WTC11 (cell line): ENCODE data around the gene EFCAB13. TPM values are rescaled to one million over a fixed set of nuclear protein-coding genes. Genes with fewer than 3 reads are reported as not detected.

Source experiments
- ATAC-seq: fragments of 200-7000 bp; cut with Tn5 transposase; 2 replicates; pipeline ENCODE4 v1.10.0; 2021; ENCODE audit warnings: mild to moderate bottlenecking, moderate library complexity
- CTCF ChIA-PET: fragments of 300-600 bp; sonication (Branson Sonifier 250); formaldehyde crosslinking; loops from one replicate; lab custom pipeline; 2021; ENCODE audit warnings: antibody characterized with exemption; lab: Charles Lee
- POLR2A ChIA-PET: fragments of 350-600 bp; sonication (Branson Sonifier 250); formaldehyde crosslinking; loops from one replicate; lab custom pipeline; 2021; ENCODE audit warnings: antibody characterized with exemption; lab: Charles Lee
- DNase-seq: peaks from one replicate; pipeline ENCODE4 v3.0.0; 2021; ENCODE audit warnings: low spot score
- H3K27ac Mint-ChIP-seq: 2 replicates; pipeline ENCODE4 v1.8.0; 2021; ENCODE audit warnings: mixed read lengths
- H3K27me3 Mint-ChIP-seq: 2 replicates; pipeline ENCODE4 v1.8.0; 2021; ENCODE audit warnings: low read depth, mild to moderate bottlenecking, moderate library complexity, mixed read lengths
- H3K36me3 Mint-ChIP-seq: 2 replicates; pipeline ENCODE4 v1.8.0; 2021; ENCODE audit warnings: mixed read lengths
- H3K4me1 Mint-ChIP-seq: 2 replicates; pipeline ENCODE4 v1.8.0; 2022; ENCODE audit warnings: mixed read lengths
- H3K4me3 Mint-ChIP-seq: 2 replicates; pipeline ENCODE4 v1.8.0; 2021; ENCODE audit warnings: mild to moderate bottlenecking, moderate library complexity, mixed read lengths
- H3K9me3 Mint-ChIP-seq: 2 replicates; pipeline ENCODE4 v1.8.0; 2021; ENCODE audit warnings: mixed read lengths
- ATF1 ChIP-seq: sonication (generic); formaldehyde crosslinking; IDR thresholded peaks from 2 replicates; pipeline ENCODE4 v1.8.1; 2023; ENCODE audit warnings: mild to moderate bottlenecking, moderate library complexity, missing genetic modification reagents
- CREB1 ChIP-seq: sonication (generic); formaldehyde crosslinking; IDR thresholded peaks from 2 replicates; pipeline ENCODE4 v1.8.0; 2023; ENCODE audit warnings: mild to moderate bottlenecking, missing genetic modification reagents
- E2F5 ChIP-seq: sonication (generic); formaldehyde crosslinking; IDR thresholded peaks from 2 replicates; pipeline ENCODE4 v1.8.1; 2022; ENCODE audit warnings: mild to moderate bottlenecking, moderate library complexity, missing genetic modification reagents
- ELF4 ChIP-seq: sonication (generic); formaldehyde crosslinking; IDR thresholded peaks from 2 replicates; pipeline ENCODE4 v1.8.1; 2022; ENCODE audit warnings: low read depth, mild to moderate bottlenecking, moderate library complexity, missing genetic modification reagents
- EMX1 ChIP-seq: fragments of 250-450 bp; sonication (Bioruptor Pico); IDR thresholded peaks from 2 replicates; pipeline ENCODE4 v1.8.0; 2021; ENCODE audit warnings: mild to moderate bottlenecking
- ETV6 ChIP-seq: sonication (generic); formaldehyde crosslinking; IDR thresholded peaks from 2 replicates; pipeline ENCODE4 v1.8.1; 2022; ENCODE audit warnings: mild to moderate bottlenecking, missing genetic modification reagents
- FOXK1 ChIP-seq: sonication (generic); formaldehyde crosslinking; IDR thresholded peaks from 2 replicates; pipeline ENCODE4 v1.8.0; 2022; ENCODE audit warnings: mild to moderate bottlenecking, moderate library complexity, missing genetic modification reagents
- JAZF1 ChIP-seq: fragments of 250-450 bp; sonication (Bioruptor Pico); IDR thresholded peaks from 2 replicates; pipeline ENCODE4 v1.9.0; 2021; ENCODE audit warnings: moderate library complexity, mild to moderate bottlenecking, inconsistent platforms
- MAX ChIP-seq: sonication (generic); formaldehyde crosslinking; IDR thresholded peaks from 2 replicates; pipeline ENCODE4 v1.8.0; 2022; ENCODE audit warnings: mild to moderate bottlenecking, missing genetic modification reagents
- NFATC4 ChIP-seq: fragments of 250-450 bp; sonication (Bioruptor Pico); IDR thresholded peaks from 2 replicates; pipeline ENCODE4 v1.9.0; 2021; ENCODE audit warnings: mild to moderate bottlenecking
- NFE2L1 ChIP-seq: sonication (generic); formaldehyde crosslinking; IDR thresholded peaks from 2 replicates; pipeline ENCODE4 v1.8.1; 2023; ENCODE audit warnings: missing genetic modification reagents
- NFYB ChIP-seq: sonication (generic); formaldehyde crosslinking; conservative IDR thresholded peaks from 2 replicates; pipeline ENCODE4 v1.8.0; 2022; ENCODE audit warnings: low read depth, missing genetic modification reagents
- PREB ChIP-seq: sonication (generic); formaldehyde crosslinking; IDR thresholded peaks from 2 replicates; pipeline ENCODE4 v1.8.1; 2022; ENCODE audit warnings: mild to moderate bottlenecking, missing genetic modification reagents, moderate library complexity, borderline replicate concordance
- PRRX2 ChIP-seq: fragments of 250-450 bp; sonication (Bioruptor Pico); IDR thresholded peaks from 2 replicates; pipeline ENCODE4 v1.8.0; 2021; ENCODE audit warnings: mild to moderate bottlenecking
- RORB ChIP-seq: fragments of 250-450 bp; sonication (Bioruptor Pico); IDR thresholded peaks from 2 replicates; pipeline ENCODE4 v1.9.0; 2021; ENCODE audit warnings: mild to moderate bottlenecking
- SMAD3 ChIP-seq: sonication (generic); formaldehyde crosslinking; IDR thresholded peaks from 2 replicates; pipeline ENCODE4 v1.8.0; 2022; ENCODE audit warnings: missing genetic modification reagents, mild to moderate bottlenecking, borderline replicate concordance
- STAT6 ChIP-seq: sonication (generic); formaldehyde crosslinking; conservative IDR thresholded peaks from 2 replicates; pipeline ENCODE4 v1.8.1; 2023; ENCODE audit warnings: mild to moderate bottlenecking, low read depth, missing genetic modification reagents, moderate library complexity
- TEAD1 ChIP-seq: sonication (generic); formaldehyde crosslinking; IDR thresholded peaks from 2 replicates; pipeline ENCODE4 v1.8.0; 2022; ENCODE audit warnings: mild to moderate bottlenecking, missing genetic modification reagents
- ZNF121 ChIP-seq: sonication (generic); formaldehyde crosslinking; IDR thresholded peaks from 2 replicates; pipeline ENCODE4 v1.8.0; 2023; ENCODE audit warnings: missing genetic modification reagents
- ZNF232 ChIP-seq: sonication (generic); formaldehyde crosslinking; IDR thresholded peaks from 2 replicates; pipeline ENCODE4 v1.8.0; 2022; ENCODE audit warnings: mild to moderate bottlenecking, missing genetic modification reagents
- ZNF263 ChIP-seq: sonication (generic); formaldehyde crosslinking; IDR thresholded peaks from 2 replicates; pipeline ENCODE4 v1.8.1; 2022; ENCODE audit warnings: low read depth, mild to moderate bottlenecking, moderate library complexity, missing genetic modification reagents
- ZNF423 ChIP-seq: fragments of 250-450 bp; sonication (Bioruptor Pico); IDR thresholded peaks from 2 replicates; pipeline ENCODE4 v2.1.2; 2022; ENCODE audit warnings: mild to moderate bottlenecking, moderate library complexity
- total RNA-seq: library from RNA; stranded (reverse); gene quantifications from 3 replicates; pipeline ENCODE4 v1.2.3, GENCODE V29; 2021
- TF ChIP-seq, protein P1 (sequence below): sonication (generic); formaldehyde crosslinking; IDR thresholded peaks from 2 replicates; pipeline ENCODE4 v1.8.0; 2023; ENCODE audit warnings: mild to moderate bottlenecking, missing genetic modification reagents
- TF ChIP-seq, protein P2 (sequence below): fragments of 250-450 bp; sonication (Bioruptor Pico); conservative IDR thresholded peaks from 2 replicates; pipeline ENCODE4 v1.9.0; 2021; ENCODE audit warnings: mild to moderate bottlenecking
- TF ChIP-seq, protein P3 (sequence below): sonication (generic); formaldehyde crosslinking; conservative IDR thresholded peaks from 2 replicates; pipeline ENCODE4 v1.8.1; 2022; ENCODE audit warnings: mild to moderate bottlenecking, missing genetic modification reagents

Gene EFCAB13
- total RNA-seq, 1 experiment from 2014 or later = 3.5 TPM

DNA sequence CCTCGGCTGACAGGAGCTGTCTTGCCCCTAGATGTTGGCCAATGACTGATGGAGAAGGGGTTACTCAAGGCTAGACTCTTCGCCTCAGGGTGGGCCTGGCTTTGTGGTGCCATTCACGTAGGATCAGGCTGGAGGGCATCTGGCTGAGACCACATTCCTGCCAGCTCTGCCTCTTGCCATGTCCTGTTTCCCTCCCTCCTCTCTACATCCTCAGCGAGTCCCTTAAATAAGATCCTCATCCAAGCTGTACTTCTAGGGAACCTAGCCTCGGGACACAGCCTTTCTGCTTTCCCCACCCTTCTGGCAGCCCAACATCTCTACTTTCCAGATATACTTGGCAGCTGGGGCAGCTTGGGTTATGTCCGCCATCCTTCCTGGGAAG, 27.9 kb upstream of the EFCAB13 start:
- ChIA-PET CTCF (interaction anchor here (1.6 kb wide), 1 partner anchor 15 kb away, joined by 3 read pairs; no protein-coding TSS in a partner anchor), POLR2A (no interaction called here)
- no peak overlapping the region for H3K27ac Mint-ChIP-seq
- H3K9me3 Mint-ChIP-seq = no peaks in the 10 kb centered on the region
- H3K27me3 Mint-ChIP-seq = peaks cover 9% of the 10 kb centered on the region
- no peak overlapping the region for H3K4me3 Mint-ChIP-seq
- ATAC-seq = no peak
- no peaks in the 10 kb centered on the region for H3K36me3 Mint-ChIP-seq
- peaks cover 8% of the 10 kb centered on the region for H3K4me1 Mint-ChIP-seq
- no peak for TF ChIP-seq PRRX2 (CRISPR knock-in tag)
- no peak for TF ChIP-seq FOXK1 (CRISPR knock-in tag)
- TF ChIP-seq E2F5 = no peak
- TF ChIP-seq NFATC4 (CRISPR knock-in tag) = no peak
- TF ChIP-seq, protein P1, sequence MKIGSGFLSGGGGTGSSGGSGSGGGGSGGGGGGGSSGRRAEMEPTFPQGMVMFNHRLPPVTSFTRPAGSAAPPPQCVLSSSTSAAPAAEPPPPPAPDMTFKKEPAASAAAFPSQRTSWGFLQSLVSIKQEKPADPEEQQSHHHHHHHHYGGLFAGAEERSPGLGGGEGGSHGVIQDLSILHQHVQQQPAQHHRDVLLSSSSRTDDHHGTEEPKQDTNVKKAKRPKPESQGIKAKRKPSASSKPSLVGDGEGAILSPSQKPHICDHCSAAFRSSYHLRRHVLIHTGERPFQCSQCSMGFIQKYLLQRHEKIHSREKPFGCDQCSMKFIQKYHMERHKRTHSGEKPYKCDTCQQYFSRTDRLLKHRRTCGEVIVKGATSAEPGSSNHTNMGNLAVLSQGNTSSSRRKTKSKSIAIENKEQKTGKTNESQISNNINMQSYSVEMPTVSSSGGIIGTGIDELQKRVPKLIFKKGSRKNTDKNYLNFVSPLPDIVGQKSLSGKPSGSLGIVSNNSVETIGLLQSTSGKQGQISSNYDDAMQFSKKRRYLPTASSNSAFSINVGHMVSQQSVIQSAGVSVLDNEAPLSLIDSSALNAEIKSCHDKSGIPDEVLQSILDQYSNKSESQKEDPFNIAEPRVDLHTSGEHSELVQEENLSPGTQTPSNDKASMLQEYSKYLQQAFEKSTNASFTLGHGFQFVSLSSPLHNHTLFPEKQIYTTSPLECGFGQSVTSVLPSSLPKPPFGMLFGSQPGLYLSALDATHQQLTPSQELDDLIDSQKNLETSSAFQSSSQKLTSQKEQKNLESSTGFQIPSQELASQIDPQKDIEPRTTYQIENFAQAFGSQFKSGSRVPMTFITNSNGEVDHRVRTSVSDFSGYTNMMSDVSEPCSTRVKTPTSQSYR (CRISPR knock-in tag) = no peak
- no peak for TF ChIP-seq ZNF232
- TF ChIP-seq, protein P2, sequence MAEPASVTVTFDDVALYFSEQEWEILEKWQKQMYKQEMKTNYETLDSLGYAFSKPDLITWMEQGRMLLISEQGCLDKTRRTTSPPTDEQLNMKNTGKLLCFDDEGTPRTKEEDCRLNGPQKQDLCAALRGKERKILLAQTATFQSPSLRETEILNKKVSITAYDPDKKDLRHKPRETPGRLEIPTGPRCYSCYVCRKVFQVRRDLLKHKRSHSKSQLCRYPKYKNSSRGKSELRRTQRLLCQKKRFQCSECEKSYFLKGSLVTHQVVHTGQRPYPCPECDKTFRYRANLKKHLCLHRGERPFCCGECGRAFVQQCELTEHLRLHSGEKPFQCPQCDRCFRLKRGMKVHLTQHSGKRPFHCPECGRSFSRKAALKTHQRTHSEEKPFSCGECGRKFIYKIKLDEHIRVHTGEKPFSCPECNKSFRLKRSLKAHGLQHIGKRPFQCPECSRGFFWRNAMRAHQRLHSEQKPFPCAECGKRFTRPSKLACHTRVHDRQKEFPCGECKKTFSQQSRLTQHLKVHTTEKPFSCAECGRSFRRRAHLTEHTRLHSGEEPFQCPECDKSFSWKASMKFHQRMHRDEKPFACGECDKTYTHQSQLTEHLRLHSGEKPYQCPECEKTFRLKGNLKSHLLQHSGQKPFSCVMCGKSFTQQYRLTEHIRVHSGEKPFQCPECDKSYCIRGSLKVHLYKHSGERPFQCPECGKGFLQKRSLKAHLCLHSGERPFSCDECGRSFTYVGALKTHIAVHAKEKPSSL = no peak
- TF ChIP-seq NFE2L1 (CRISPR knock-in tag) = no peak
- TF ChIP-seq MAX (CRISPR knock-in tag) = no peak
- no peak for TF ChIP-seq SMAD3 (CRISPR knock-in tag)
- TF ChIP-seq ZNF263 = no peak
- TF ChIP-seq RORB (CRISPR knock-in tag) = no peak
- no peak for TF ChIP-seq ELF4 (CRISPR knock-in tag)
- TF ChIP-seq PREB (CRISPR knock-in tag) = no peak
- TF ChIP-seq, protein P3, sequence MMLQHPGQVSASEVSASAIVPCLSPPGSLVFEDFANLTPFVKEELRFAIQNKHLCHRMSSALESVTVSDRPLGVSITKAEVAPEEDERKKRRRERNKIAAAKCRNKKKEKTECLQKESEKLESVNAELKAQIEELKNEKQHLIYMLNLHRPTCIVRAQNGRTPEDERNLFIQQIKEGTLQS (CRISPR knock-in tag) = no peak
- no peak for DNase-seq

GRCh38 chr17:47297661-47298400, 25.9 kb upstream of the EFCAB13 start:
- no peaks in the 10 kb centered on the region for H3K36me3 Mint-ChIP-seq
- no peak for ATAC-seq
- CTCF ChIA-PET = no interaction called here
- TF ChIP-seq JAZF1 (CRISPR knock-in tag) (no peak), ETV6 (no peak), ZNF121 (CRISPR knock-in tag) (no peak), NFYB (CRISPR knock-in tag) (no peak), NFATC4 (CRISPR knock-in tag) (no peak), EMX1 (no peak), ZNF423 (CRISPR knock-in tag) (no peak), ATF1 (no peak), NFE2L1 (CRISPR knock-in tag) (no peak), STAT6 (CRISPR knock-in tag) (no peak), CREB1 (CRISPR knock-in tag) (no peak), TEAD1 (CRISPR knock-in tag) (no peak), PREB (CRISPR knock-in tag) (no peak)

More at GRCh38 chr17:47297661-47298400, 25.9 kb upstream of the EFCAB13 start:
- DNase-seq = no peak
- Mint-ChIP-seq H3K4me3 (no peak overlapping the region), H3K27ac (no peak overlapping the region), H3K4me1 (no peaks in the 10 kb centered on the region), H3K27me3 (peaks cover 9% of the 10 kb centered on the region), H3K9me3 (peaks cover 4% of the 10 kb centered on the region; the same call in 1 of the 2 replicates)
- POLR2A ChIA-PET = no interaction called here
